Measurements from ENCODE around the gene MAB21L4. TPM values are rescaled to one million over a fixed set of nuclear protein-coding genes. Genes with fewer than 3 reads are reported as not detected.

Gene MAB21L4
- total RNA-seq, 1 donor from 2014 or later, result not detected

DNA sequence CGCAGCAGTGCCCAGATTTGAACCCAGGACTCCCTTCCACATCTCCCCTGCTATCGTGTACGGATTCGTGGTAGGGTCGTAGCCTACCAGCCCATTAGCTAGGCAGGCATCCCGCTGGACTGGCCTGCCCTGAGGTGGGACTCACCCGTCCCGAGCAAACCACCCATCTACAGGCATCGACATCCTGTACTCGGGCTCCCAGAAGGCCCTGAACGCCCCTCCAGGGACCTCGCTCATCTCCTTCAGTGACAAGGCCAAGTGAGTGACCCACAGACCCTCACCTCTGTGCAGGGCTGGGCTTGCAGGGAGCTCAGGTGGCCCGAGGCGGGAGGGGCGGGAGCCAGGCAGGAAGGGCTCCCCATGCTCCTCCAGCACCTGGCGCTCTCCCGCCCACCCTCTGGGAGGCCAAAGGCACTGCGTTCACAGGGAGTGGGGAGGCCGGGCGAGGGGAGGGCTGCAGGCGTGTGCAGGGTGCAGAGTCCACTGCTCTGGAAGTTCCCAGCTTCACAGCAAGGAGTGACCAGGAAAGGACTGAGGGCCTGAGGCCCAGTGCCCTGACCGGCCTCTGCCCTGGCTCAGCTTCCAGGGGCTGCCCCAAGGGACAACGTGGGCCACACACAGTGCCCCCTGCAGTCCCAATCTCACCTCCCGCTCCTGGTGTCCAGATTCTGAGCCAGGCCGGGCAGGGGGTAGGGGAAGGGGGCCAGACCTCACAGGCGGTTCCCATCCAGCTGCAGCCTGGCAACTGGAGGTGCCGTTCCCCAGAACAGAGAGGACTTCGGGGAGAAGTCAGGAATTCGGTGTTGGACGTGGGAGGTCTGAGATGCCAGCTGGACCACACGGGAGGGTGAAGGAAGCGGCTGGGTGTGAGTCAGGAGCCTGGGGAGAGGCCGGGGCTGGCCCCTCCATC lies 21.9 kb downstream of the MAB21L4 start:
- no peaks in the 10 kb centered on the region for H3K36me3 Mint-ChIP-seq (ENCODE audit: unreplicated experiment)
- H3K27me3 Mint-ChIP-seq (ENCODE audit: unreplicated experiment), result peaks cover 4% of the 10 kb centered on the region
- DNase-seq (ENCODE audit: extremely low spot score, unreplicated experiment), result no peak
- H3K4me3 Mint-ChIP-seq (ENCODE audit: unreplicated experiment), result no peak overlapping the region
- no peaks in the 10 kb centered on the region for H3K9me3 Mint-ChIP-seq (ENCODE audit: unreplicated experiment)
- TF ChIP-seq, protein P1, sequence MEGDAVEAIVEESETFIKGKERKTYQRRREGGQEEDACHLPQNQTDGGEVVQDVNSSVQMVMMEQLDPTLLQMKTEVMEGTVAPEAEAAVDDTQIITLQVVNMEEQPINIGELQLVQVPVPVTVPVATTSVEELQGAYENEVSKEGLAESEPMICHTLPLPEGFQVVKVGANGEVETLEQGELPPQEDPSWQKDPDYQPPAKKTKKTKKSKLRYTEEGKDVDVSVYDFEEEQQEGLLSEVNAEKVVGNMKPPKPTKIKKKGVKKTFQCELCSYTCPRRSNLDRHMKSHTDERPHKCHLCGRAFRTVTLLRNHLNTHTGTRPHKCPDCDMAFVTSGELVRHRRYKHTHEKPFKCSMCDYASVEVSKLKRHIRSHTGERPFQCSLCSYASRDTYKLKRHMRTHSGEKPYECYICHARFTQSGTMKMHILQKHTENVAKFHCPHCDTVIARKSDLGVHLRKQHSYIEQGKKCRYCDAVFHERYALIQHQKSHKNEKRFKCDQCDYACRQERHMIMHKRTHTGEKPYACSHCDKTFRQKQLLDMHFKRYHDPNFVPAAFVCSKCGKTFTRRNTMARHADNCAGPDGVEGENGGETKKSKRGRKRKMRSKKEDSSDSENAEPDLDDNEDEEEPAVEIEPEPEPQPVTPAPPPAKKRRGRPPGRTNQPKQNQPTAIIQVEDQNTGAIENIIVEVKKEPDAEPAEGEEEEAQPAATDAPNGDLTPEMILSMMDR (IDR thresholded peaks at IDR 0.05), result no peak
- H3K4me1 Mint-ChIP-seq (ENCODE audit: unreplicated experiment), result no peaks in the 10 kb centered on the region
- H3K27ac Mint-ChIP-seq (ENCODE audit: unreplicated experiment), result no peak overlapping the region

DNA sequence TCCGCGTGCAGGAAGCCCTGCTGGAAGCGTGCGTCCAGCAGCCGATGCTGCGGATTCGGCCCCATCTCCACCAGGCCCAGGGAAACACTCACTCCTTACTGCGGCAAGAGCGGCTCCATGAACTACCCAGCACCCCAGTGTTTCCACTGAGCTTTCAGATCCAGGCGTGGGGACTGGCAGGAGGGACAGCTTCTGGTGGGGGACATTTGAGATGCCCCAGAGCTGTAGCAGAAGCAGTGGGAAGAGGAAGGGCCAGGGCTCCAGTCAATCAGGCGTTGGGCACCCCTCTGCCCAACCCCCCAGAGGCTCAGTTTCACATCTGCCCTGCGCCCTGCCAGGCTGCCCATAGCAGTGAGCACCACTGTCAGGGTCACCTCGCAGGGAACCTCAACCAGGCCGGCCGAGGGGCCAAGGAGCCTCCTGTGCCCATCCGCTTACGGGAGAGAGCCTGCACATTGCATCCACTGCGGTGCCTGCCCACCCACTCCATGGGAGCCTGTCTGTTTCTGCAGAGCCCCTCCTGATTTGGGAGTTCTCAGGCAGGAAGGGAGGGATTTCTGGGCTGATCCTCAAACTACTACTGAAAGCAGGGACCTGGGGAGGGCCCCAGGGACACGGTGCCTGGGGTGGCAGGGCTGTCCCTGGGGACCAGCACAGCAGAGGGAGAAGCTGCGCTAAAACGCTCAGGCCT lies 22.7 kb downstream of the MAB21L4 start:
- H3K27me3 Mint-ChIP-seq (ENCODE audit: unreplicated experiment), result peaks cover 4% of the 10 kb centered on the region
- no peak for DNase-seq (ENCODE audit: extremely low spot score, unreplicated experiment)
- no peaks in the 10 kb centered on the region for H3K9me3 Mint-ChIP-seq (ENCODE audit: unreplicated experiment)
- no peak overlapping the region for H3K4me3 Mint-ChIP-seq (ENCODE audit: unreplicated experiment)
- H3K4me1 Mint-ChIP-seq (ENCODE audit: unreplicated experiment), result no peaks in the 10 kb centered on the region
- TF ChIP-seq, protein P1 (IDR thresholded peaks at IDR 0.05), result no peak
- no peaks in the 10 kb centered on the region for H3K36me3 Mint-ChIP-seq (ENCODE audit: unreplicated experiment)
- no peak overlapping the region for H3K27ac Mint-ChIP-seq (ENCODE audit: unreplicated experiment)

DNA sequence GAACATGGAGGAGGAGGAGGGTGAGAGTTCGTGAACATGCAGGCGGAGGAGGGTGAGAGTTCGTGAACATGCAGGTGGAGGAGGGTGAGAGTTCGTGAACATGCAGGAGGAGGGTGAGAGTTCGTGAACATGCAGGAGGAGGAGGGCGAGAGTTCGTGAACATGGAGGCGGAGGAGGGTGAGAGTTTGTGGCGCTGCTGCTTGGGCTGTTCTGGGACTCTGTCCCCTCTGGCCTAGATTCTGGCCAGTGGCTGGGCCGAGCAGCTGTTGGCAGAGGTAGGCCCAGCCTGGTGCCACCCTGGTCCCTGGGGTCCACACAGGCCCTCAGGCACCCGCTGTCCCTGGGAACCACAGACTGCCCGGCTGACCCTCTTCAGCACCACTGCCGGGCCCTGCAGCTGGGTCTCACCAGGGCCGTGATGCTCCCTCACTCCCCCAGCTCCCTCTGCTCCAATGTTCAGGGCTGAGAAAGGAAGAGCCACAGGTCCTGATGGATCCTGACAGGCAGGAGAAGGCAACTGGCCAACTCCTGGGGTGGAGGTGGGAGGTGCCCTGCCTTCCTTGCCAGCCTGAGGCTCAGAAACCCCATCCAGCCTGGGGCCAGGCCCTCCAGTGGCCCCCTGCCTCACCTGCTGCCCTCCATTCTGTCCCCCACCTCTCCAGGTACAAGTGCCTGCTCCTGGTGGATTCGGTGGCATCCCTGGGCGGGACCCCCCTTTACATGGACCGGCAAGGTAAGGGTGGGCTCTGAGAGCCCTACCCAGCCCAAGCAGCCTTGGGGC lies 23.4 kb downstream of the MAB21L4 start:
- Mint-ChIP-seq H3K27me3 (ENCODE audit: unreplicated experiment) (peaks cover 11% of the 10 kb centered on the region), H3K9me3 (ENCODE audit: unreplicated experiment) (no peaks in the 10 kb centered on the region), H3K27ac (ENCODE audit: unreplicated experiment) (no peak overlapping the region), H3K4me3 (ENCODE audit: unreplicated experiment) (no peak overlapping the region), H3K4me1 (ENCODE audit: unreplicated experiment) (no peaks in the 10 kb centered on the region), H3K36me3 (ENCODE audit: unreplicated experiment) (no peaks in the 10 kb centered on the region)
- DNase-seq (ENCODE audit: extremely low spot score, unreplicated experiment), result no peak
- TF ChIP-seq, protein P1 (IDR thresholded peaks at IDR 0.05), result no peak

DNA sequence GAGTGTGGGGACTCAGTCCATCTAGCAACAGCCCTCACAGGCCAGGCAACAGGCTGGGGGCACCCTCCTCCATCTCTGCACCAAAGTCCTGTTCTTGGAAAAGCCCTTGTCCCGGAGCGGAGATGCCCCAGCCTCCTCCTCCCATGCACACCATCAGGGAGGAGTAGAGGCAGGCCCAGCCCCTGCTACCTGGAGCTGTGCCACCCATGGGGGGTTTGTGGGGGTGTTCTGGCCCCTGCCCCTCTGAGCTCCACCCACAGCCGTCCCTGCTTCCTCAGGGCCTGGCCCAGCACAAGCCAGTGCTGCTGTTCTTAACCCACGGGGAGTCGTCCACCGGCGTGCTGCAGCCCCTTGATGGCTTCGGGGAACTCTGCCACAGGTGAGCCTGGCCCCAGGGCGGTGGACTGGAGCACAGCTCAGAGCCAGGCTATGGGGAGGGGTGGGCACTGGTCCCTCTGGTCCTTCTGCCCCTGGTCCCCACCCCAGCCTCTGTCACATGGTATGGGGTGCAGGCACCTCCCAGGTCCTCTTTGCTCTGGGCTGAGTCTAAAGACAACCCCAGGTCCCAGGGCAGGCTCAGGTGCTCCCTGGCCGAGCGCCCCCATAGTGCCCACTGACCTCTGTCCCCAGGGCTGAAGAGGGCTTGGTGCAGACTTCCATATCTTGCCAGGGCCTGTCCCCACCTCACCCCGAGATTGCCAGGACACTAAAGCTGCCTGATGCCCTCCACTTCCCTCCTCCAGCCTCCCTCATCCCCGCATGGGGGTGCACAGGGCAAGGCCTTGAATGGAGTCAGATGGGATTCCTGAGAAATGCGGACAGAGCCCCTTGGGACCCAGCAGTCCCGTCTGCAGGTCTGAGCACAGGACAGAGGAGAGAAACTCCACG lies 24.6 kb downstream of the MAB21L4 start:
- Mint-ChIP-seq H3K9me3 (ENCODE audit: unreplicated experiment) (no peaks in the 10 kb centered on the region), H3K27me3 (ENCODE audit: unreplicated experiment) (peaks cover 21% of the 10 kb centered on the region), H3K4me3 (ENCODE audit: unreplicated experiment) (no peak overlapping the region), H3K4me1 (ENCODE audit: unreplicated experiment) (no peaks in the 10 kb centered on the region), H3K27ac (ENCODE audit: unreplicated experiment) (no peak overlapping the region), H3K36me3 (ENCODE audit: unreplicated experiment) (no peaks in the 10 kb centered on the region)
- TF ChIP-seq, protein P1 (IDR thresholded peaks at IDR 0.05), result no peak
- no peak for DNase-seq (ENCODE audit: extremely low spot score, unreplicated experiment)

Data from osteocyte (in vitro differentiated cells).